MV-4-11 (cell line): ENCODE measurements around the gene ZNF837.
"Not testable (repeated sequence)": the region's sequence is repeated elsewhere in the genome, so short reads cannot be mapped to it uniquely, and the experiment has no call there.

Experiments used
- DNase-seq: peaks from one replicate; lab custom pipeline; 2025; lab: John Stamatoyannopoulos, UW

Gene ZNF837

DNA sequence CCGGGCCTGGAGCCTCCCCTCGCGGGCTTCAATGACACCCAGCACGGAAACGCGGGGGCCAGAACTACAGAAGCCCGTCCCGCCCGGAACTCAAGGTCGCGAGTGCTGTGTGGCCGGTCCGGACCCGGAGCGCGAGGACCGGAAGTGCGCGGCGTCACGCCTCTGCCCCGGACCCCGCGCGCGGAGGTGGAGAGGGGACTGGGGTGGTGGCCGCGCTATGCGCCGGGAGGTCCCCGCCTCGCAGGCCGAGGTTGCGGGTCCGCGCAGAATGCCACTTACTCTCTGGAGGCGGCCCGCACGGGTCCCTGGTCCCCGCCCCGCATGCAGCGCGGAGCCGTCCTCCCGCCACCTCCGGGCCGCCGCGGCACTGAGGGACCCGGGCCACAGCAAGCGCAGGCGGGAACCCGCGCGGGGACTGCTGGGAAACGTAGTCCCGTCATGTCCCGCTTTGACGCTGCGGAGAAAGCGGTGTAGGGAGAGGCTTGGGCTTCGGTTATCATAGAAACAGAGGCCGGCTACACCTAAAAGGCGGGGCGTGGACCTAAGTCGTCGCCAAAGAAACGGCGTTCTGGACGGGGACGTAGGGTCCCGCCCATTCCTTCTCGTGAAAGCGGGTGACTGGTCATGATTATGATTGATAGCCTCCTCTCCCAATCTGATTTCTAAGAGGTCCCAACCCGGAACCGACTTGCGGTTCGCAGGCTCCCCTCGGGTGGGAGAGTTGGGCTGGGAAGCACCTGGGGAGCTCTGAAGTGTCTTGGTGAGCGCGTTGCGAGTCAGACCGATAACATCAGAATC is at the start of gene ZNF837:
ZNF837 (minus strand) TSS at position 369 of the 798 bp plus-strand sequence. CDS start 11,698 bp downstream, outside the sequence.
- DNase-seq = peak; percentile 100

DNA sequence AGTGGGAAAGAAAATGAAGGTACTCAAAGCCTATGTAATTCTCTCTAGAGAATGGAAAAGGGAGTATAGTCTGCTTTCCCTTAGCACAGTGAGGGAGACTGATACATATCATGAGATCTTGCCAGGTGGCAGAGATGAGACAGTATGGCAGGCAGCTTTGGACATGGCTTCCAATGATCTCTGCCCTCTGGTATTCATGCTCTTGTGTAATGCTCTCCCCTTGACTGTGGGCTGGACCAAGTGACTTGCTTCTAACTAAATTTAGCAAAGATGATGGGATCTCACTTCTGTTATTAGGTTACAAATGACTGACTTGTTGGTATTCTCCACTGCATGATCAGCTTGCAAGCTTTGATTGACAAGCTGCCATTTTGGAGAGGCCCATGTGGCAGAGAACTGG is 48.9 kb upstream of the ZNF837 start:
- no peak for DNase-seq

DNA sequence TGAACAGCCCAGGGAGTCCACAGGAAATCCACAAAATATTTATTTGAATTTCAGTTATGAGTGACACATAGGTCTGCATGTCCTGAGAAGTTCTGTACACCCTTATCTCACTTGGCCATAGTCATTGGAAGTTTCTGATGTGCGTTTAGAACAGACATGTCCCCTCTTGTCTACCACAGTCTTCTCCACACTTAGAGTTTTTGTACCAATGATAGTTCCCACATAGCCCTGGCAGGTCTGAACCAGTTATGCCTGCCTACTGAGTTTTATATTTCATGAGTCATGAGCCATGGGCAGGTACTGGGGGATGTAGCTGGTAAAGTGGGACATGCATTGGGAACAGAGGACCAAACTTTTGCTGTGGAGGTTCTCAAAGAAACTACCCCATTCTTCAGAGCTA is 47.8 kb upstream of the ZNF837 start:
- no peak for DNase-seq

DNA sequence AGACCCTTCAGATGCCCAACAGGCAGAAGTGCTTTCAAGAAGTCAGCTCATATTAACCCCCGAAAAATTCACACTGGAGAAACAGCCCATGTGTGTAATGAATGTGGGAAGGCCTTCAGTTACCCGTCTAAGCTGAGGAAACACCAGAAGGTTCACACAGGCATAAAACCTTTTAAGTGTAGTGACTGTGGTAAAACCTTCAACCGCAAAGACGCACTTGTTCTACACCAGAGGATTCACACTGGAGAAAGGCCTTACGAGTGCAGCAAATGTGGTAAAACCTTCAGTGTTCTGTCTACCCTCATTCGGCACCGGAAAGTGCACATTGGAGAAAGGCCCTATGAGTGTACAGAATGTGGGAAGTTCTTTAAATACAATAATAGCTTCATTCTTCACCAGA is 36.2 kb upstream of the ZNF837 start:
- no peak for DNase-seq

DNA sequence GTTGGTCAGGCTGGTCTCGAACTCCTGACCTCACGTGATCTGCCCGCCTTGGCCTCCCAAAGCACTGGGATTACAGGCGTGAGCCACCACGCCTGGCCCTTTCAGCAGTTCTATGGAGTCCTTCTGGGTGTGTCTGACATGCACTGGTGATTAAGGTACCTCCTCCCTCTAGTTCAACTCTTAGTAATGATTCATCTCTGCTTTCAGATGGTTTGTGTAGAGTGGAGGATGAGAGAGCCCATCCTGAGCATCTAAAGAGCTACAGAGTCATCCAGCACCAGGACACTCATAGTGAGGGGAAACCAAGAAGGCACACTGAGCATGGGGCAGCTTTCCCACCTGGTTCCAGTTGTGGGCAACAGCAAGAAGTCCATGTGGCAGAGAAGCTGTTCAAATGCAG is 35.8 kb upstream of the ZNF837 start:
- no peak for DNase-seq

DNA sequence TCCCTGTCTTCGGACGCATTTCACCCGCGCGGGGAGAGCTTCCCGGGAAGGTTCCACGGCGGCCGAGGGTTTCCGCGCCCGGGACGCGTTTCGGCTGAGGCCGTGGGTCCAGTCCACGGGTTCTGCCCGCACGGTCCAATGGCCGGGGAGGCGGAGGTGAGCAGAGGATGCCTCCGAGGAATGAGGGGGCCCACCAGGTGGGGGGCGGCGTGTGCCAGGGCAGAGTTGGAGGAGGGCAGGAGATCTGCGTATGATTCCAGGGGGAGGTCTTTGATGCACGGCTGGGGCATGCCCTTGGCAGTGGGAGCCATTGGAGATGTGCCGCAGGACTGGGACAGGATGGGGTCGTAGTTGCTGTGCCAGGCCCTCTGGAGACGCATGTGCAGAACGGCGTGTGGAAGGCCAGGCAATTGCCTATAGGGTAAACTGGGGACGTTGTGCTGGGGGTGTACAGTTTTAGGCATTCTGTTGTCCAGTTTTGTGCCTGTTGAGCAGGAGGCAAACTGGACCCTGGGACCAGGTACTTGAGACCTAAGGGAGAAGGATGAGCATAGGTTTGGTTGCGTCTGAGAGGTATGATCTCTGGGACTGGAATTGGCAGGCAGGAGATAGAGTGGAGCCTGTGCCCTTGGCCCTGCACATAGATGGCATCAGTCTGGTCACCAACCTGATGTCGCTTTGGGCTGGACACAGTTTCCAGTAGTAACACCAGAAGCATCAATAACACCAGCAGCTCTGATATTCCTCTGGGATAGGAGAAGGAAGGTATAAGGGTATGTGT is 28.4 kb upstream of the ZNF837 start:
- peak; percentile 28 for DNase-seq

DNA sequence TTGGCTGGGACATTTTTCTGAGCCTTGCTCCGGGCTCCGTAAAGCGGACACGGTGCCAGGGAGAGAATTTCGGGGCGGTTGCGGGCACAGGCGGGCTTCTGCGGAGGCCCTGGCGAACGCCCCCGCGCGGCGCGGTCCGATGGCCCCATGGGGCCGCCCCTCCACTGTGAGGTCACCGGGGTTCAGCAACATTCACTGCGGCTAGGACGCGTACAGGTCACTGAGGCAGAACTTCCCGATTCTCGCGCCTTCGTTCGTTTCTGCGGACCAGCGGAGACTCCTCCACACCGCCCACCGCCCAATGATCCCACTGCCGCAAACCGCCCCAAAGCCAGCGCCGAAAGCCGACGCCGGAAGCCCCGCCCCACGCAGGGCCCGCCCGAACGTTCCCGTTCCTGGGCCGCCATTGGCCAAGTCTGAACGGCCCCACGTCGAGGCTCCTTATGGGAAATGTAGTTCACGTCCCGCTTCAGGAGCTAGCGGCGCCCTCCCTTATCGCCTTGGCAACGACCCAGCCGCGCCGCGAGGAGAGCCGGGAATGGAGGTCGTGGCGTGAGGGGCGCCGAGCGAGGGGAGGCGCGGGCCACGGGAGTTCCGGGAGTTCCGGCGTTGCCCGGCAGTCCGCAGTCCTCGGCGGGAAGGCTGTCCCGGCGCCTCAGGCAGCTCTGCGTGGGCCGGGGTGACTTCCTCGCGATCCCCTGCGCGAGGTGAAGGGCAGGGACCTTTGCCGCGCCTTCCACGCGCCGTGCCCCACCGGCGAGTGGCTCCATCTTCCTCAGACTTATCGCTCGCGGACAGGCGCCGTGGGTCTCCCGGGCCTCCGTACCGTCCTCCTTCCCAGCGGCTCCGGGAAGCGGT is 27.6 kb upstream of the ZNF837 start, which contains the start of gene ZNF584:
ZNF584 (plus strand) TSS at position 498 of the 858 bp plus-strand sequence. CDS start 499 bp downstream, outside the sequence.
- peak; percentile 98 for DNase-seq

DNA sequence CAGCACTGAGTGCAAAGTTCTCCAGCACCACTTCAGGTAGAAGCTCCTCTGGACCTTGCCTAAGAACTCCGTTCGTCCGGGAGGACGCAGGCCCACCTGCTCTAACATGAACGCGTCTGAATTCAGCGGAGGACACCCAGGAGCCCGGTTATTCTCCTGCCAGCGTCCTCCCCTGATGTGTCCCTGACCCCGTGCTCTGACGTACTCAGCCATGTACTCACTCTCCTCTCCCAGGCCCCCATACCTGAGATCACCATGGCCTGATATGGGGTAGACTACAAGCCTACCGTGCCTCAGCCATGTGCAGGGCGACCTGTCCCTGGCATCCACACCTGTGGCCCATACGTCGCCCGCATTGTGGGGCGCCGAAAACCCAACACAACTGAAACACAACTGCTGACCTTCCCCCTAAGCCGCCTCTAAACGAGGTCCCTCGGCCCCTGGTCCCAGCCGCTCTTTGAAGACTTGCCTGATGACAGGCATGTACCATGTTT is 26.9 kb upstream of the ZNF837 start:
- DNase-seq = no peak

DNA sequence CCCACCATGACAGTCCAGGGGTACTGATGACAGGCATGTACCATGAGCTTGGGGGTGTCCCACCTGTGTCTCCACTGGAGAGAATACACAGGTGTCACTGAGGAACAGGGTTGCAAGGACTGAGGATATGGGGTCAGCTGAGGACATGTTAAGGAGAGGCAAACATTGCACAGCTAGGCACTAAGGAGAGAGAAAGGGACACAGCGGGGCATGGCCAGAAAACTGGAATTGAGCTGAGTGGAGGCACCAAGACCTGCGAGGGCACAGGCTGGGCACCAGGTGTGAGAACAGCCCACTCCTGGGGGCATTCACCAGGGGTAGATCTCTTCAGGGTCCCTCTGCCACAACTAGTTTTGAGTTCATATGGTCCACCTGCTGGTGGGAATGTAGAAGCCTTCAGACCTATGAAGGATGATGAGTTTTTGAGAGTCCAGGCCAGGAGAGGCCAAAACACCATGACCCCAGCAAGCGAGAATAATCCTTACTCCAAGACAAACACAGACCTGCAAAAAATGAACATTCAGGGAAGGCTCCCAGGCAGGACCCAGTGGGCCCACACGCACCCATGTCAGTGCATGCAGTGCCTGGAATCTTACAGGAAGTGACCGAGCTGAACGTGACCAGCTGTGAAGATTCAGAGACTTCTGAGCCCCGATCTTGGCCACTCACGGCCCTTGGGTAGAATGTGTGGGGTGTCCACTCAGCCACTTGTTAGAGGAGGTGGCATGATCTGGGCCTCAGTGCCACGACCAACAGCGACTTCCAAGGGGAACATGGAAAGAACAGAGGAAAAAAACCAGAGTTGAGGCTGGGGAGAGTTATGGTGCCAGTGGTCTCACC is 26.2 kb upstream of the ZNF837 start:
- no peak for DNase-seq

DNA sequence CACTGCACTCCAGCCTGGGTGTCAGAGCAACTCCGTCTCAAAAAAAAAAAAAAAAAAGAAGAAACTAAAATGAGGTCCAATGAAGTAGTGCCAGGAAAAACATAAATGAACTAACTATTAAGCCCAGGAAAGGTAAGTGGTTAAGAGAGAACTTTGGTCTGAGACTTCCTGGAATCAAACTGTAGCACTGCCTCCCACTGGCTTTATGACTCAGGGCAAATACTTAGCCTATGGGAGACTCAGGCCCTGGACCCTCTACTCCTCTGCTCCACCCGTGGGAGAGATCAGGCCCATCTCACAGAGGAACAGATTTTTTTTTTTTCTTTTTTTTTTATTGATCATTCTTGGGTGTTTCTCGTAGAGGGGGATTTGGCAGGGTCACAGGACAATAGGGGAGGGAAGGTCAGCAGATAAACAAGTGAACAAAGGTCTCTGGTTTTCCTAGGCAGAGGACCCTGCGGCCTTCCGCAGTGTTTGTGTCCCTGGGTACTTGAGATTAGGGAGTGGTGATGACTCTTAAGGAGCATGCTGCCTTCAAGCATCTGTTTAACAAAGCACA is 23.2 kb upstream of the ZNF837 start:
- DNase-seq = not testable (repeated sequence)

DNA sequence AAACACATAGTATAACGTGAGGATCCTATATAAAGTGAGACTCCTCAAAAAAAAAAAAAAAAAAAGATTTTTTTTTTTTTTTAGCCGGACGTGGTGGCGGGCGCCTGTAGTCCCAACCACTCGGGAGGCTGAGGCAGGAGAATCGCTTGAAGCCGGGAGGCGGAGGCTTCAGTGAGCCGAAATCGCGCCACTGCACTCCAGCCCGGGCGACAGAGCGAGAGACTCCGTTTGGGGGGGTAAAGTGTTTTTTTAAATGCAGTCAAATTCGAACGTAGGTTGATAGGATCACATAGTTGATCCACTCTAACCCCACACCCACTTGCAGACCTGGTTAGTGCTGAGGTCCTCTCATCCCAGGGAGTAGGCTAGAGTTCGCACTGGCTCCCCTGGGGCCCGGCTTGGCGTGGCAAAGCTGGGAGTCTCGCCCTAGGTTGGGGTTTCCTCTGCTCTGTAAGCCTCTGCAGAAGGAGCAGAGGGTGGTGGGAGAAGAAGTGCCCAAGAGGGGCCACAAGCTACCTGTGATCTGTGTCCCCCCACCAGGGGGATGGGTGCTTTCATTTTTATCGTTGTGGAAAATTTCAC is 21.1 kb upstream of the ZNF837 start:
- no peak for DNase-seq

DNA sequence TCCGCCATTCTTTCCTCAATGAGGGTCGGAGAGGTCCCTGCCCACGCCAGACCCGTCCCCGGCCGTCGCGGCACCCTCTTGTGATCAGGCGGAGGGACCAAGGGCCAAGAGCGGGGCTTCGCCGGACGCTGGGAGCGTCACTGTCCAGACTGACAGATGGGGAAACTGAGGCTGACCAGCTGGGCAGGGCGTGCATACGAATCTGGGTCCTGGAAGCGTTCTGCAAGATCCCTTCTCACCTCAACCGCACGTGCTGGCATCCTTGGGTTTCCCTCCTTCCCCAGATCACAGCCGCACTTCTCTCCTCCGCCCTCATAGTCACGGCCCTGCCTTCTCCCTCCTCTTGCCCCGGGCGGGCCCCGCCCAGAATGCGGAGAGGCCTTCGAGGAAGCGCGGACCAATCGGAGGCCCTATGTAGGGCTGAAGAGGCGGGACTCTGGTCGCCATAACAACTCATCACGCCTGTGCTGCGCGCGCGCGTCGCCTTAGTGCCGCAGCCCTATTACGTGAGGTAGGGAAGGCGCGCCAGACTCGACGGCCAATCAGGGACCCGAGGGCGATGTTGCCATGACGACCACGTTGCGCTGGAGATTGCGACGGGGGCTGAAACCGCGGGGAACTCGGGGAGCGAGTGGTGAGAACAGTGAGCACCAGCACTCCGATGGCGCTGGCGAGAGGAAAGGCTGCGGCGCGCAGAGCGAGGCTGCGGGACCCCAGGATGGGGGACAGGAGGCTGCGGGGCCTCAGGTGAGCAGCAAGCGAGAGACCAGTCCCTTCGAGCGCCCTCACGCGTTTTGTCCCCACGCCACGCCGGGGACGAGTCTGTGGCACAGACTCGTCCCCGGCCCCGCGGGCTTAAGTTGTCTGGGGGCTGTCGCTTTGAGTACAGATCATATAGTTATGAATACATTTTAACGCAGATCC is 20.3 kb upstream of the ZNF837 start:
- peak; percentile 100 for DNase-seq

DNA sequence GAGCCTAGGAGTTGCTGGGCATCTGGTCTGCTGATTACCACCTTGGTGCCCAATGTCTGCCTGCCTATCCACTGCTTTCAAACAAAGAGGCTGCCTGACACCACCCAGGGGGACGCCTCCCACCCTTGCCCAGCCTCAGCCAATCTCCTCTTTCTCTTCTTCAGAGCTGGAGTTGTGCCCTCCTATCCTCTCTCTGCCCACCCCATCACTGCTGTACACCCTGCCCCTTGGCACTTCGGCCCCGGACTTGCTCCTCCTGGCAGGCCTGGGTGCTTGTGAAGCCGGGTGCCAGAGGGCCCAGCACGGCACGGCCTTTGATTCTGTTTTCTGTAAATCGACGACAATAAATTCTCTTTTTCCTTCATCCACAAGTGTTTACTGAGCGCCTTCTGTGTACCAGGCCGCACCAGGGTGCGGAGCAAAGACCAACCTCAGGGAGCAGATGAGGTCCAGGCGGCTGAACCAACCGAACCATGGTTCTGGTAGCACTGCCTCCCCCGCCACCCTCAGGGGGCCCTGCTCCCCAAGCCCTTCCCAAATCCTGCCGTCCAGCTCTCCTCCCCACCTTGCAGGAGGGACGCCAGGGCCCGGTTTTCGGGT is 19.6 kb upstream of the ZNF837 start:
- DNase-seq = no peak

DNA sequence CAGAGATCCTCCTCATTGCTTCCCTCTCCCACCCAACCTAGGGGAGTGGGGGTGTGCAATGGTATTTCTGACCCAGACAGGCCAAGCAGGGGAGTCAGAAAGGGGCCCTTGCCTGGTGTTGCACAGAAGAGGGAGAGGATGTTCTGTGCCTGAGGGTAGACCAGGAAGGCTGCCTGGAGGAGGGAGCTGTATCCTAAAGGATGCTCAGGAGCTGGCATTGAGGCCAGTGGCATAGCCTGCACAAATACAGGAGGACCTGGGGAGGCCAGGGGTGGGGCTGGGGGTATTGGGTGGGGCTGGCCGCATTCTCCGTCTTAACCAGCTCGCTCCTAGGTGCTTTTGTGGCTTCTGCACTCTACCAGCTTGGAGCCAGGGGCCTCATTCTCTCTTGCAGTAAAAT is 19.1 kb upstream of the ZNF837 start:
- no peak for DNase-seq

DNA sequence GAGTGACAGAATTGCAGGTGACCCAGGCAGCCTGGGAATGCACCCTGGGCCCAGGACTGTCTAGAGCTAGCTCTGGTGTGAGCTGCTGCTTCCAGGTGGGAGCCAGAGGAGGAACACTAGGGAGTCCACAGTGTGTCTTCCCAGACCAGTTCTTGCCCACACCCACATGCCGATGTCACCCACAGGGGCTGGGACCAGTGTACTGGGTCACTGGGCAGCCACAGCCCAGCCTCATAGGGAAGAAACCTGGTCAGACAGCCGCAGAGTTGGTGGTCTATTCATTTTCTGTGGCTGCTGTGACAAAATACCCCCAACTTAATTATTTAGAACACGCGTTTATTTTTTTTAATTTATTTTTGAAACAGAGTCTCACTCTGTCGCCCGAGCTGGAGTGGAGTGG is 17.7 kb upstream of the ZNF837 start:
- DNase-seq = no peak

DNA sequence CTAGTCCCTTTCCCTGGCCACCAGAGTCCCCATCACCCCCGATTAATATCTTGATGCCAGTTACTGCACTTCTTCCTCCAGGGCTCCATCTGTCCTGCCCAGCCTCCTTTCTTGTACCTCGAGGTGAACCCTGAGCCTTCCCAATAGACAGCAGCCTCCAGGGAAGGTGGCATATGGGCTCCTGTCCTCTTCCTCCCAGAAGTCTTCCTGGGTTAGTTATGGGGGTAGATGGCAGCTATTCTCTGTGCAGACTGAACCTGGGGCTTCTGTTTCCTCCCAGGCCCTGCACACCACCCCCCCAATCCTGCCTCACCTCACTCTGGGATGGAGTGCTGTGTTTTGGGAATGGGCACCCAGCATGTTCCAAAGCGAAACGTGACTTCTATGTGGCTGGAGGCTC is 17.3 kb upstream of the ZNF837 start:
- no peak for DNase-seq

DNA sequence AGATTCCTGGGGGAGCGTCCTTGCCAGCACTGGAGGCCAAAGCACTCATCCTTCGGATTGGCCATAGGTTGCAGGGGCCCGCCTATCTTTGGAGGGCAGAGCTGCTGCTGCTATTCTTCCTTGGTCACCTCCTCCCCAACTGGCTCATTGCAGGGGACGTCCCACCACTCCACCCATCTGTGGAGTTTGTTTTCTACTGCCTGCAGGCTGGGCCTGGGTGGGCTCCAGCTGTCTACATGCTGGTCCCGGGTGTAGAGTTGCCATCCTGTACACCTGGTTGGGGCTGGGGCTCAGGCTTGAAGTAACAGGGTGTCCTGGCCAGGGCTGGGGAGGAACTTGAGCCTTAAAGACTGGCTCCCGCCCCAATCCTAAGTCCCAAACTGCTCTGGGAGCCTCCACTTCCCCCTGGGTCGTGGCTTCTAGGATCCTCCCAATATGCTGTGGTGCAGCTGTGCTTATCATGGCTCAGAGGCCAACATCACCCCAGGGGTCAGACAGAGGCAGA is 16.8 kb upstream of the ZNF837 start:
- DNase-seq = no peak

DNA sequence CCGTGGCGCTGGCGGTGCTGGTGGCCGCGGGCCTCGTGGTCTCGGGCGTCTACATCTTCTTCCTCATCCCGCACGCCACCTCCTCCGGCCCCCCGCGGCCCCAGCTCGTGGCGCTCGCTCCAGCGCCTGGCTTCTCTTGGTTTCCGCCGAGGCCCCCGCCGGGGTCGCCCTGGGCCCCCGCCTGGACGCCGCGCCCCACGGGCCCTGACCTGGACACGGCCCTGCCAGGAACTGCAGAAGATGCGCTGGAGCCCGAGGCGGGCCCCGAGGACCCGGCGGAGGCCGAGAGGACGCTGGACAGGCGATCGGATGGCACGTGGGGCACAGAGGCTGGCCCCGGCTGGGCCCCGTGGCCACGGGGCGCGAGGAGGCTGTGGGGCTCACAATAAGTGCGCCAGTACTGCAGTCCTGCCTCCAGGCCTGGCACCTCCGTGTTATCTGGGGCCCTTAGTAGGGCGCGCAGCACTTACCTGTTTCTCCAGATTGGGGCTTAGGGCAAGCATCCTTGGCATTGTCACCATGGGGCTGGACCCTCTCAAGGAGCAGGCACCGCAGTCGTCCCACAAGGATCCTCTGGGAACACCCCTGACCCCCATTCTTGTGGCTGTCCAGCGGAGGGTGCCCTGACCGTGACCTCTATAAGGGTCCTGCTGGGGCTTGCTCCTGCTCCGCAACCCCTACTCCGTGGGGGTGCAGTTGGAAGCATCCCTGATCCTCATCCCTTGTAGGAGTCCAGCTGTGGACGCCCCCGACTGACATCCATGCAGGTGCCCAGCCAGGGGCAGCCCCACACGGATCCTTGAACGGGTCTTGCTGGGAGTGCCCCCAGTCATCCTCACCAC is 16.1 kb upstream of the ZNF837 start:
- no peak for DNase-seq
